ENCODE data around the gene DOHH. TPM values are rescaled to one million over a fixed set of nuclear protein-coding genes. Genes with fewer than 3 reads are reported as not detected.

DOHH gene
- total and polyA plus RNA-seq, 9 of the 15 experiments (the other 6 are each of a cell fraction or from before 2014, with no cell fraction given) = 0.14 to 47.2 (median 5.1) TPM

DNA sequence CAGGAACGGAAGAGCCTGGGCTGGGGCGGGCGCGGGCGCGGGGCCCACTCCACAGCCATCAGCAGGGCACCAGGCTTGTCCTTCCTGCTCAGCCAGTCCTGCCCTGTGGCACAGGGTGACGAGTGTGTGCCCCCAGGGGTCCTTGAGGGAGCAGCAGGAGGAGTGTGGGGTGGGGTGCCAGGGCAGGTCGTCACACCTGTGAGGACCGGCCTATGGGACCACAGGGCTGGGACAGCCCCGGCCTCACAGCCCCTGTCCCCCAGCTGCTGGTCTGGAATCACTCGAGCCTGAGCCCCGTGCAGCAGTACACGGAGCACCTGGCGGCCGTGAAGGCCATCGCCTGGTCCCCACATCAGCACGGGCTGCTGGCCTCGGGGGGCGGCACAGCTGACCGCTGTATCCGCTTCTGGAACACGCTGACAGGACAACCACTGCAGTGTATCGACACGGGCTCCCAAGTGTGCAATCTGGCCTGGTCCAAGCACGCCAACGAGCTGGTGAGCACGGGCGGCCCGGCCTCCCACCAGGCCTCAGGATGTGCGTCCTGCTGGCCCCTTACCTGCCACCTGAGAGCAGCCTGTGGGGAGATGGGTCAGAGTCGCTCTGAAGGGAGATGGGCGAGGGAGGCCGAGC is 31.8 kb upstream of the DOHH start:
- no TSS peak for BruUV-seq (replicated peaks)
- Histone ChIP-seq H3K9me1 (ENCODE audit: control insufficient read depth, insufficient read depth, low read length) (peaks cover 2% of the 10 kb centered on the region), H3K4me2 (ENCODE audit: insufficient read depth, low read length) (no peak overlapping the region), H2AFZ (ENCODE audit: low read depth, low read length) (no peak overlapping the region), H3K4me1 (replicated peaks in 1 of 2; ENCODE audit: control insufficient read depth in 2 of 2, insufficient read depth in 2 of 2, low read length in 2 of 2) (peaks cover 0 to 31% of the 10 kb centered on the region in 2 experiments; a peak in 2 of 5 replicates), H3K4me3 (no peak overlapping the region), H3K9ac (ENCODE audit: insufficient read depth in 1 of 2, low read depth in 2 of 2, low read length in 2 of 2) (no peak overlapping the region; a peak in 1 of 4 replicates), H3K79me2 (ENCODE audit: control insufficient read depth, insufficient read depth, low read length) (no peaks in the 10 kb centered on the region), H3K27me3 (ENCODE audit: control insufficient read depth in 2 of 2, insufficient read depth in 2 of 2, low read length in 2 of 2) (no peaks in the 10 kb centered on the region), H4K20me1 (replicated peaks; ENCODE audit: control insufficient read depth, insufficient read depth, low read length) (peaks cover 7% of the 10 kb centered on the region; the same call in 1 of the 2 replicates), H3K36me3 (ENCODE audit: control insufficient read depth, insufficient read depth, low read length) (peaks cover 62% of the 10 kb centered on the region; the same call in 2 of the 3 replicates), H3K27ac (ENCODE audit: extremely low read depth, low read depth, low read length) (no peak overlapping the region), H3K9me3 (replicated peaks; ENCODE audit: control insufficient read depth, insufficient read depth, low read depth, low read length) (no peaks in the 10 kb centered on the region)
- ChIA-PET CTCF (ENCODE audit: low intra/inter-chr PET ratio) (interaction anchor here (0.5 kb wide), 1 partner anchor 162 kb away, joined by 3 read pairs; no protein-coding TSS in a partner anchor), POLR2A (interaction anchor here (0.5 to 1.4 kb wide), 3 partner anchors 9 to 84 kb away, joined by 3 to 4 read pairs (median 3); no protein-coding TSS in a partner anchor)
- no peak for DNase-seq (ENCODE audit: extremely low read depth in 1 of 4, low spot score in 3 of 4)
- WGBS (ENCODE audit: insufficient coverage, low coverage, missing lambda C conversion rate) = 93% methylated on average over 20 of the region's 33 CpGs
- ATAC-seq = no peak
- no peak for FAIRE-seq
- in situ Hi-C loops (cut with MboI) (no loop called here), intact Hi-C loops (cut with micrococcal nuclease) (no loop called here)
- no peak for TF ChIP-seq HNRNPLL (IDR thresholded peaks at IDR 0.05; ENCODE audit: low read depth, low read length, poor library complexity, severe bottlenecking)
- no peak for TF ChIP-seq KDM5B (IDR thresholded peaks at IDR 0.05; ENCODE audit: insufficient replicate concordance, low read depth, low read length)
- no peak for TF ChIP-seq IFI16 (CRISPR knock-in tag; IDR thresholded peaks at IDR 0.05)
- TF ChIP-seq YY1 (IDR thresholded peaks at IDR 0.05; ENCODE audit: borderline replicate concordance in 1 of 3, control insufficient read depth in 1 of 3, extremely low read depth in 1 of 3, insufficient read depth in 3 of 3, insufficient read length in 1 of 3, insufficient replicate concordance in 2 of 3, low read depth in 1 of 3, low read length in 2 of 3) = no peak
- TF ChIP-seq SIX5 (IDR thresholded peaks at IDR 0.05; ENCODE audit: borderline replicate concordance in 1 of 2, insufficient read depth in 1 of 2, low read depth in 1 of 2, low read length in 2 of 2) = no peak
- TF ChIP-seq ZKSCAN1 (IDR thresholded peaks at IDR 0.05; ENCODE audit: low read depth, low read length) = no peak
- TF ChIP-seq KDM2B (CRISPR knock-in tag; IDR thresholded peaks at IDR 0.05) = no peak
- no peak for TF ChIP-seq ZNF140 (CRISPR knock-in tag; IDR thresholded peaks at IDR 0.05)
- TF ChIP-seq EZH2 (IDR thresholded peaks at IDR 0.05; ENCODE audit: borderline replicate concordance, low read depth, low read length) = no peak
- no peak for TF ChIP-seq FOXK2 (conservative IDR thresholded peaks at IDR 0.05 in 1 of 2, IDR thresholded peaks at IDR 0.05 in 1 of 2; ENCODE audit: low read depth in 2 of 2)
- TF ChIP-seq PTRF (tag; IDR thresholded peaks at IDR 0.05) = no peak
- no peak for TF ChIP-seq HEY1 (CRISPR knock-in tag; IDR thresholded peaks at IDR 0.05; ENCODE audit: borderline replicate concordance)
- TF ChIP-seq, protein P1, sequence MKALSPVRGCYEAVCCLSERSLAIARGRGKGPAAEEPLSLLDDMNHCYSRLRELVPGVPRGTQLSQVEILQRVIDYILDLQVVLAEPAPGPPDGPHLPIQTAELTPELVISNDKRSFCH (CRISPR knock-in tag; IDR thresholded peaks at IDR 0.05) = no peak
- TF ChIP-seq, protein P1 (tag; IDR thresholded peaks at IDR 0.05) = no peak
